Effector CD4-positive, alpha-beta T cell (primary cell): ENCODE measurements around the gene CADM2.
"Not testable (repeated sequence)": the region's sequence is repeated elsewhere in the genome, so short reads cannot be mapped to it uniquely, and the experiment has no call there.

Experiments
- DNase-seq: peaks from one replicate; pipeline ENCODE4 v3.0.0-alpha.2; 2020

The CADM2 gene

DNA sequence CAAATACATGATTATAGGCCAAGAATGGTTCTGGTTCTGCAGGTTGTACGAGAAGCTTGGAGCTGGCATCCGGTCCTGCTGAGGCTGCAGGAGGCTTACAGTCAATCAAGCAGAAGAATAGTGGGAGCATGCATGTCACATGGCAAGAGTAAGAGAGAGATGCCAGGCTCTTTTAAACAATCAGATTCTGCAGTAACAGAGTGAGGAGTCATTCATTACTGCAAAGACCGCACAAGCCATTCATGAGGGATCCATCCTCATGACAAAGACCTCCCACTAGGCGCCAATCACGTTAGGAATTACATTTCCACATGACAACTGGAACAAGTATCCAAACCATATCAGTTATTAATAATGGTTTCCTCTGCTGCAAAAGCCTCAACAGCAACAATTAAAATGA is 536.8 kb downstream of the CADM2 start:
- DNase-seq: no peak

- DNase-seq: no peak
Observed at GRCh38 chr3:85498177-85498576, 539.4 kb downstream of the CADM2 start.

DNA sequence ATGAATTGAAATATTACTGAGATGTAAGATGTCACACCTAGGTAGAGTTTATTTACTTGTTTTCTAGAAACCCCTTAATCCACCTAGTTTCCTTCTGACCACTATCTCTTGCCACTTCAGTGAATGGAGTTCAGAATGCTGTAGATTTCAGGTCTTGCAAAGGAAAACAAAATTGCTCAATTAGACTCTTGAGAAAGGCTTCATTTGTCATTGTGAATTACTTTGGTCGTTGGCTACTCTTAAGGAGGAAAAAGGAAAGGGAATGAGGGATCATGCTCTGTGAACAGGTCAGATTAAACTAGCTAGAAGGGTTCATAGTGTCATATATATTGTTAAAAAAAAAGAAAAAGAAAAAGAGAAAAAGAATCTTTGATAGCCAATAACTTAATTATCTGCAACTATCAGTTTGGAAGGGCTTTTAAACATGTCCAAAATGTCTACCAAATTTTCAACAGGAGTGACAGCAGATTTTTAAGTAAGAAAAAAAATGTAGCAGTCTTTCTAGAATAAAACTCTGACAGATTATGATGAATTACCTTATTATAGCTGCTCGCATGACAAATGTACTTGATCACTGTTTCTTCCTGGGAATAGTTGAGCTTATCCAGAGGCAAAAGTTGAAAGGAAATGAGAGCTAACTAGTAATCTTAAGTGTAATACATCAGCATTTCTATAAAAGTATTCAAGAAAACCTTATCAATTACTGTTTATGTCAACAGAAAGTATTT is 543.5 kb downstream of the CADM2 start:
- DNase-seq: no peak

DNA sequence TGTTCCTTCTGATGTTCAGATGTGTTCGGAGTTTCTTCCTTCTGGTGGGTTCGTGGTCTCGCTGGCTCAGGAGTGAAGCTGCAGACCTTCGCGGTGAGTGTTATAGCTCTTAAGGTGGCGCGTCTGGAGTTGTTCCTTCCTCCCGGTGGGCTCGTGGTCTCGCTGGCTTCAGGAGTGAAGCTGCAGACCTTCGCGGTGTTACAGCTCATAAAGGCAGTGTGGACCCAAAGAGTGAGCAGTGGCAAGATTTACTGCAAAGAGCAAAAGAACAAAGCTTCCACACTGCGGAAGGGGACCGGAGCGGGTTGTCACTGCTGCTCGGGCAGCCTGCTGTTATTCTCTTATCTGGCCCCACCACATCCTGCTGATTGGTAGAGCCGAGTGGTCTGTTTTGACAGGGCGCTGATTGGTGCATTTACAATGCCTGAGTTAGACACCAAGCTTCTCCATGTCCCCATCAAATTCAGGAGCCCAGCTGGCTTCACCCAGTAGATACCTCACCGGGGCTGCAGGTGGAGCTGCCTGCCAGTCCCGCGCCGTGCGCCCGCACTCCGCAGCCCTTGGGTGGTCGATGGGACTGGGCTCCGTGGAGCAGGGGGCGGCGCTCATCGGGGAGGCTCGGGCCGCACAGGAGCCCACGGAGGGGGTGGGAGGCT is 545.5 kb downstream of the CADM2 start:
- DNase-seq: not testable (repeated sequence)

DNA sequence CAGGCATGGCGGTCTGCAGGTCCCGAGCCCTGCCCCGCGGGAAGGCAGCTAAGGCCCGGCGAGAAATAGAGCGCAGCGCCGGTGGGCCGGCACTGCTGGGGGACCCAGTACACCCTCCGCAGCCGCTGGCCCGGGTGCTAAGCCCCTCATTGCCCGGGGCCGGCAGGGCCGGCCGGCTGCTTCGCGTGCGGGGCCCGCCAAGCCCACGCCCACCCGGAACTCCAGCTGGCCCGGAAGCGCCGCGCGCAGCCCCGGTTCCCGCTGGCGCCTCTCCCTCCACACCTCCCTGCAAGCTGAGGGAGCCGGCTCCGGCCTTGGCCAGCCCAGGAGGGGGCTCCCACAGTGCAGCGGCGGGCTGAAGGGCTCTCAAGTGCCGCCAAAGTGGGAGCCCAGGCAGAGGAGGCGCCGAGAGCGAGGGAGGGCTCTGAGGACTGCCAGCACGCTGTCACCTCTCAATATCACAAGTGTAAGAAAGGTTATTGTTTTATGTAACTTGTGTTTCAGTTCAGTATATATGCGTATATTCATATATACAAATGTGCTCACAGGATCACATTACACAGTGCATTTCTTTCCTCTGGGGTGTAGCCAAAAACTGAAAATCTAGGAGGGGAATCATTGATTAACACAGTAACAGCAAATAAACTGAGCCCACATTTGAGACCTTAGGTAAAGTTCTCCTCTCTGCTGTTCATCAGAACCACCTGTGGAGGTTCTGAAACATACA is 546.2 kb downstream of the CADM2 start:
- DNase-seq: not testable (repeated sequence)

DNA sequence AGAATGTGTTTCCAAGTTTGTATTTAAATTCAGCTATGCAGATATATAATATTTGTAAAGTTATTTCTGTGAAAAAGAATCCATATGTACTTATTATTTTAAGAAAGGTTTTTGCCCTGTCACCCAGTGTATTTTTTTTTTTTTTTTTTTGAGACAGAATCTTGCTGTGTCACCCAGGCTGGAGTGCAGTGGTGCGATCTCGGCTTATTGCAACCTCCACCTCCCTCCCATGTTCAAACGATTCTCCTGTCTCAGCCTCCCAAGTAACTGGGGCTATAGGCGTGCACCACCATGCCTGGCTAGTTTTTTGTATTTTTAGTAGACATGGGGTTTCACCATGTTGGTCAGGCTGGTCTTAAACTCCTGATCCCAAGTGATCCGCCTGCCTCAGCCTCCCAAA is 548.3 kb downstream of the CADM2 start:
- DNase-seq: not testable (repeated sequence)

DNA sequence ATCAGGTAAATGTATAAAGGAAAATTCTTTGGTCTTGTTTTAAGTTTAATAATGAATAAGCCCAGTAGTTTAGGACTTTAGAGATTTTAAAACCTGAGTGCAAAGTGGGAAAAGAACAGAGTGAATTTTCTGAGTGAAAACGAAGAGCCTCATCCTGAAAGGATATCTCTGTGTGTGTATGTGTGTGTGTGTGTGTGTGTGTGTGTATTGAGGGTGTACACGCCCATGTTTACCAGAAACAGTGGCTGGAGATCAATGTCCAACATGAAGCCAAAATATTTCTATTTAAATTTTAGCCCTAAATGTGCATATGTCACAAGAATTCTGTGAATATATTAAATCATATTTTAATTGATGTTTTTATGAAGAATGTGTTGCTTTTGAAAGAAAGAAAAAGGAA is 549.9 kb downstream of the CADM2 start:
- DNase-seq: no peak

- DNase-seq: no peak
Observed at GRCh38 chr3:85516146-85516545, 557.4 kb downstream of the CADM2 start.

- DNase-seq: no peak
Observed at GRCh38 chr3:85524104-85524503, 565.3 kb downstream of the CADM2 start.

GRCh38 chr3:85525264-85525663 is 566.5 kb downstream of the CADM2 start:
- no peak for DNase-seq

- DNase-seq: no peak
Observed at GRCh38 chr3:85533586-85533985, 574.8 kb downstream of the CADM2 start.

DNA sequence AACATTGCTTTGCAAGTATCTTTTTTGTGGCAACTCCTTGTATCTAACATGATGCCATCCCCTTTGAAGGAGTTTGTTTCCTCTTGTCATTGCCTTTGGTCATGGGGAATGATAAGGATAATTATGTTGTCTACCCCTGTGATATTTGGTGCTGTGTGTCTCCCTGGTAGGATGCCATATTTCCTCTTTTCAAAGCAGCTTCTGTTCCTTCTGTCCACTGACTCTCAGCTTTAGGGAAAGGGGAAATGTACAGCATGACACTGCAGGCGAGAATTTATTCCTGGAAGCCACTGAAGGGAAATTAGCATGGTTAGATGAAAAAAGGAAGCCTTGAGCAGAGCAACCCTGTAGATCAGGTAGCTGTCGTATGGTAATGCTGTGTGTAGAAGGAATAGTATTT is 576.7 kb downstream of the CADM2 start:
- DNase-seq: no peak

- DNase-seq: no peak
Observed at GRCh38 chr3:85539232-85539631, 580.4 kb downstream of the CADM2 start.

- DNase-seq: no peak
Observed at GRCh38 chr3:85554153-85554552, 595.4 kb downstream of the CADM2 start.

GRCh38 chr3:85560088-85560785 is 601.4 kb downstream of the CADM2 start:
- DNase-seq: no peak

DNA sequence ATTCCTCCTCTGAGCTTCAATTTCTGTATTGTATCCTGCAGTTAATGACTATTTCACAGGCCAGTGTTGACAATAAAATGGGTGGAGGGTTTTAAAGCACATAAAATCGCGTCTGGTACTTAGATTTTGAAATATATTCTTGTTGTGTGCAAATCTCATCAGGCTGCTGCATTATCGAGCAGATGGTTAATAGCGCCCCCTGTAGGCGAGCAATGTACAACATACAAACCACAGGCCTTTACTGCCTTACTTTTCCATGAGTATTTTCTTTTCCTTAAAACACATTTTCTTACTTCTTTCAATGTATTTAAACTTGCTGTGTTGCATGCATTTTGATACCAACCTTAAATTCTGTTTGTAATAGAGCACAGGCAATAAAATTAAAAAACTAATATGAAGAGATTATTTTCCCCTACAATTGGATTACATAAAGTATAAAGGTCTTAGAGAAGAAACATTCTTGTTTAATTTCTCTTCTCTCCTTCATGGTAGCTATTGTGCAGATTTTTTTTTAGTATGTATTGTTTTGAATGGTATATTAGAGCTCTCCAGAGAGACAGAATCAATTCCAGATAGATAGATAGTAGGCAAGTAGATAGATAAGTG is 608.4 kb downstream of the CADM2 start:
- DNase-seq: no peak

DNA sequence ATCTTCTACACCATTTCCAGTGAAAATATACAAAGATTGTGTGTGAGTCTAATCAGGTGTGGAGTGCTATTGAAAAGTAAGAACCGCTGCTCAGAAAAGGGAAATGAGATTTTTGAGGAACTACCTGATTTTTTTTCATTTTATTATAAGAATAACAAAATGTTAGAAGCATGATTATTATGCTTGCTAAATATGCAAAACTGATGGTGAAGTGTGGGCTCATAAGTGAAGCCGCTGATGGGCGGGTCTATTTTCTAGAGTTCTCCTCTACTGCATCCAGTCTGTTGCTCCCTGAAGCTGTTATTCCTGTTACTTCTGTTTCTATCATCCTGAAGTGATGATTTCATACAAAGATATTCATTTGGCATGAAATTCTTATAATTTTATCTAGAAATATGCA is 612.0 kb downstream of the CADM2 start:
- no peak for DNase-seq

GRCh38 chr3:85571835-85572234 is 613.0 kb downstream of the CADM2 start:
- DNase-seq: no peak

GRCh38 chr3:85572426-85572825 is 613.6 kb downstream of the CADM2 start:
- no peak for DNase-seq

DNA sequence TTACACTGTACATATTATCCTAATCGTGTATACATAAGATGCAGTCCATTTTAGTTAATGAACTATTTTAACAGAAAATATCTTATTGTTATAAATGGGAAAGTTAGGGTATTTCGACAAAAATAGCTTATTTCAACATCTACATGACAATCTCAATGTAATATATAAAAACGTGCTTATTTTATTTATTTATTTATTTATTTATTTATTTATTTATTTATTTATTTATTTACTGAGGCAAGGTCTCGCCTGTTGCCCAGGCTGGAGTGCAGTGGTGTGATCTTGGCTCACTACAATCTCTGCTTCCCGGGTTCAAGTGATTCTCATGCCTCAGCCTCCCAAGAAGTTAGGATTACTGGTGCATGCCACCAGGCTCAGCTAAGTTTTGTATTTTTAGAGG is 614.2 kb downstream of the CADM2 start:
- no peak for DNase-seq

DNA sequence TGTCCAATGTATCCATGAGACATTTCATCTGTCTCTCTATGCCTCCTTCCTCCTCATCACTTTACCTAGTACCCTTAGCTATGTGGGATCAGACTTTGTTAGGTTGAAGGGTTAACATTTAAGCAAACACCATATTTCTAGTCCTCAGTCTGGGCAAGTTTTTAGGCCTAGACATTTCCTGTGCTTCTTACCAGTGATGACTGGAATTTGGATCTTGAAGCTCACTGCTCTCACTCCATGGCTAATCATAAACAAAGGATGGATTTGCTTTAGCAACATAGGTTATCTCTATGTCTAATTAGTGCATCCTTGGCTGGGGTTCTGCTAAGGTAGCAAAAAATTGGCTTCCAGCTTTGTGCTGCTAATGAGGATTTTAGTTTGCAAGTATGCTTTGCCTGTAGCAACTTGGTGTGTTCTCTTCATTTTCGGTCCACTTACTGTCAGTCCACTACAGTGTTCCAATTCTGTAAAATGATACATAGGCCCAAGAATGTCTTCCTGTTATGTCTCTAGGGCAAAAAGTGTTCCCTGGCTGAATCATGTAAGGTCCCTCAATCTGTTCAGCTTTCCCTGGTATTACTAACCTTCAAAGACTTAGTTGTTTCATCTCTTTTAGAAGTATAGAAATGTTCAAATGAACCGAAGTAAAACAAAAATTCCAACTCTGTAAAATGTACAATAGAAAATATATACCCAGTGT is 615.4 kb downstream of the CADM2 start:
- DNase-seq: no peak

GRCh38 chr3:85576091-85576690 is 617.4 kb downstream of the CADM2 start:
- DNase-seq: peak; percentile 5
